Measurements from ENCODE around the gene ZNF219. TPM values are rescaled to one million over a fixed set of nuclear protein-coding genes. Genes with fewer than 3 reads are reported as not detected.

The ZNF219 gene
- total and polyA plus RNA-seq, 2 of the 13 experiments (the other 11 are each of a cell fraction or from before 2014, with no cell fraction given) = 34.5 to 36.6 TPM

- TF ChIP-seq MYNN (CRISPR knock-in tag; IDR thresholded peaks at IDR 0.05; ENCODE audit: low read depth) (0 out of 2 replicates have a peak, but pooled peaks have one; percentile 79), SOX6 (IDR thresholded peaks at IDR 0.05) (no peak), SOX6 (CRISPR knock-in tag; IDR thresholded peaks at IDR 0.05) (no peak), TMF1 (CRISPR knock-in tag; IDR thresholded peaks at IDR 0.05; ENCODE audit: low read depth) (no peak), HMGA1 (CRISPR knock-in tag; conservative IDR thresholded peaks at IDR 0.05) (no peak), HNRNPUL1 (IDR thresholded peaks at IDR 0.05; ENCODE audit: low read depth, low read length) (no peak), MLLT10 (CRISPR knock-in tag; IDR thresholded peaks at IDR 0.05) (no peak), PLRG1 (conservative IDR thresholded peaks at IDR 0.05) (no peak), ZNF691 (CRISPR knock-in tag; IDR thresholded peaks at IDR 0.05; ENCODE audit: borderline replicate concordance, low read depth) (no peak), GTF2F1 (IDR thresholded peaks at IDR 0.05; ENCODE audit: low read length) (no peak), LRRFIP1 (CRISPR knock-in tag; conservative IDR thresholded peaks at IDR 0.05) (no peak), ZNF850 (CRISPR knock-in tag; conservative IDR thresholded peaks at IDR 0.05) (peak; percentile 53; the same call in 1 of the 2 replicates), ATF1 (CRISPR knock-in tag; IDR thresholded peaks at IDR 0.05) (no peak), TARDBP (CRISPR knock-in tag; IDR thresholded peaks at IDR 0.05) (no peak), HDAC6 (IDR thresholded peaks at IDR 0.05; ENCODE audit: low read depth, low read length) (no peak), ZNF567 (CRISPR knock-in tag; IDR thresholded peaks at IDR 0.05; ENCODE audit: borderline replicate concordance) (0 out of 2 replicates have a peak, but pooled peaks have one; percentile 27), ZNF224 (CRISPR knock-in tag; IDR thresholded peaks at IDR 0.05) (no peak), ZNF746 (CRISPR knock-in tag; IDR thresholded peaks at IDR 0.05) (peak; percentile 21; the same call in 1 of the 2 replicates), FOXK2 (IDR thresholded peaks at IDR 0.05) (no peak), ZBTB42 (CRISPR knock-in tag; IDR thresholded peaks at IDR 0.05) (peak; percentile 83; the same call in 1 of the 2 replicates), MXI1 (IDR thresholded peaks at IDR 0.05; ENCODE audit: borderline replicate concordance, low read depth, low read length) (no peak), CBX2 (IDR thresholded peaks at IDR 0.05; ENCODE audit: low read depth, low read length) (no peak), CBX2 (CRISPR knock-in tag; IDR thresholded peaks at IDR 0.05; ENCODE audit: low read depth) (no peak), ZNF572 (CRISPR knock-in tag; IDR thresholded peaks at IDR 0.05) (no peak), MTA1 (CRISPR knock-in tag; IDR thresholded peaks at IDR 0.05; ENCODE audit: borderline replicate concordance) (no peak), ZNF788 (CRISPR knock-in tag; IDR thresholded peaks at IDR 0.05; ENCODE audit: borderline replicate concordance) (no peak), CEBPB (IDR thresholded peaks at IDR 0.05; ENCODE audit: borderline replicate concordance, low read depth, low read length) (no peak), ZNF331 (CRISPR knock-in tag; IDR thresholded peaks at IDR 0.05) (peak; percentile 39; the same call in 1 of the 2 replicates), ESRRA (CRISPR knock-in tag; IDR thresholded peaks at IDR 0.05; ENCODE audit: low read depth) (no peak), SRY (CRISPR knock-in tag; IDR thresholded peaks at IDR 0.05) (no peak), SNAI1 (CRISPR knock-in tag; IDR thresholded peaks at IDR 0.05; ENCODE audit: borderline replicate concordance) (no peak; the same call in 1 of the 2 replicates)
Observed at GRCh38 chr14:21068521-21069387, 29.7 kb downstream of the ZNF219 start (continued).

Measured in HepG2 (cell line).